ENCODE measurements around the gene RPL9. TPM values are rescaled to one million over a fixed set of nuclear protein-coding genes. Genes with fewer than 3 reads are reported as not detected.
A peak's percentile ranks its signal among the peaks of the same experiment; 100 is the strongest.

The RPL9 gene
- total and polyA plus RNA-seq, 2 of the 13 experiments (the other 11 are each of a cell fraction or from before 2014, with no cell fraction given): 993 to 2,148 TPM

DNA sequence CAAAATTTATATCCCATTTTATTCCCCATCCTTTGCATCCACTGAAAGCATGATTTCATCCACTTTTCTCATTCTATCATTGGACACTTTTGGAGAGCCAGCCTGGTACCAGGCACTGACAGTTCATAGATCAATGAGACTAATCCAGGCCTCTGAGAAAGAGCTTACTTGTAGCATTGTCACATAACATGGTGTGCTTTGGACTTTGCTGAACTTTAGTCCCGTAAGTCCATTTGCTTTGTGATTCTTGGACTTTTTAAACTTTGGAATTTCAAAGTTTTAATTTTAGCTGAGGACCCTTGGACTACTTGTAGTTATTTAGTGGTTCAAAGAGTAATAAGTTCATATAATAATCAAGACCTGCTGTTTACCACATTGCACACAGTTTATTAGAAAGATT, 11.7 kb upstream of the RPL9 start (continued):
- peak; percentile 53; the same call in 1 of the 2 replicates for TF ChIP-seq AHDC1 (CRISPR knock-in tag; IDR thresholded peaks at IDR 0.05; ENCODE audit: borderline replicate concordance)
- TF ChIP-seq NCOR1 (IDR thresholded peaks at IDR 0.05; ENCODE audit: borderline replicate concordance, low read length): peak; percentile 96
- TF ChIP-seq, protein P1, sequence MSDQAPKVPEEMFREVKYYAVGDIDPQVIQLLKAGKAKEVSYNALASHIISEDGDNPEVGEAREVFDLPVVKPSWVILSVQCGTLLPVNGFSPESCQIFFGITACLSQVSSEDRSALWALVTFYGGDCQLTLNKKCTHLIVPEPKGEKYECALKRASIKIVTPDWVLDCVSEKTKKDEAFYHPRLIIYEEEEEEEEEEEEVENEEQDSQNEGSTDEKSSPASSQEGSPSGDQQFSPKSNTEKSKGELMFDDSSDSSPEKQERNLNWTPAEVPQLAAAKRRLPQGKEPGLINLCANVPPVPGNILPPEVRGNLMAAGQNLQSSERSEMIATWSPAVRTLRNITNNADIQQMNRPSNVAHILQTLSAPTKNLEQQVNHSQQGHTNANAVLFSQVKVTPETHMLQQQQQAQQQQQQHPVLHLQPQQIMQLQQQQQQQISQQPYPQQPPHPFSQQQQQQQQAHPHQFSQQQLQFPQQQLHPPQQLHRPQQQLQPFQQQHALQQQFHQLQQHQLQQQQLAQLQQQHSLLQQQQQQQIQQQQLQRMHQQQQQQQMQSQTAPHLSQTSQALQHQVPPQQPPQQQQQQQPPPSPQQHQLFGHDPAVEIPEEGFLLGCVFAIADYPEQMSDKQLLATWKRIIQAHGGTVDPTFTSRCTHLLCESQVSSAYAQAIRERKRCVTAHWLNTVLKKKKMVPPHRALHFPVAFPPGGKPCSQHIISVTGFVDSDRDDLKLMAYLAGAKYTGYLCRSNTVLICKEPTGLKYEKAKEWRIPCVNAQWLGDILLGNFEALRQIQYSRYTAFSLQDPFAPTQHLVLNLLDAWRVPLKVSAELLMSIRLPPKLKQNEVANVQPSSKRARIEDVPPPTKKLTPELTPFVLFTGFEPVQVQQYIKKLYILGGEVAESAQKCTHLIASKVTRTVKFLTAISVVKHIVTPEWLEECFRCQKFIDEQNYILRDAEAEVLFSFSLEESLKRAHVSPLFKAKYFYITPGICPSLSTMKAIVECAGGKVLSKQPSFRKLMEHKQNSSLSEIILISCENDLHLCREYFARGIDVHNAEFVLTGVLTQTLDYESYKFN (CRISPR knock-in tag; conservative IDR thresholded peaks at IDR 0.05): peak; percentile 46
- no peak for TF ChIP-seq ZNF3 (CRISPR knock-in tag; IDR thresholded peaks at IDR 0.05)
- no peak for TF ChIP-seq ZNF792 (CRISPR knock-in tag; IDR thresholded peaks at IDR 0.05)
- peak; percentile 60; the same call in 1 of the 2 replicates for TF ChIP-seq PITX1 (CRISPR knock-in tag; IDR thresholded peaks at IDR 0.05)
- TF ChIP-seq HOXA9 (CRISPR knock-in tag; IDR thresholded peaks at IDR 0.05; ENCODE audit: borderline replicate concordance): no peak
- TF ChIP-seq ZNF136 (CRISPR knock-in tag; IDR thresholded peaks at IDR 0.05; ENCODE audit: low read depth): no peak
- TF ChIP-seq, protein P2, sequence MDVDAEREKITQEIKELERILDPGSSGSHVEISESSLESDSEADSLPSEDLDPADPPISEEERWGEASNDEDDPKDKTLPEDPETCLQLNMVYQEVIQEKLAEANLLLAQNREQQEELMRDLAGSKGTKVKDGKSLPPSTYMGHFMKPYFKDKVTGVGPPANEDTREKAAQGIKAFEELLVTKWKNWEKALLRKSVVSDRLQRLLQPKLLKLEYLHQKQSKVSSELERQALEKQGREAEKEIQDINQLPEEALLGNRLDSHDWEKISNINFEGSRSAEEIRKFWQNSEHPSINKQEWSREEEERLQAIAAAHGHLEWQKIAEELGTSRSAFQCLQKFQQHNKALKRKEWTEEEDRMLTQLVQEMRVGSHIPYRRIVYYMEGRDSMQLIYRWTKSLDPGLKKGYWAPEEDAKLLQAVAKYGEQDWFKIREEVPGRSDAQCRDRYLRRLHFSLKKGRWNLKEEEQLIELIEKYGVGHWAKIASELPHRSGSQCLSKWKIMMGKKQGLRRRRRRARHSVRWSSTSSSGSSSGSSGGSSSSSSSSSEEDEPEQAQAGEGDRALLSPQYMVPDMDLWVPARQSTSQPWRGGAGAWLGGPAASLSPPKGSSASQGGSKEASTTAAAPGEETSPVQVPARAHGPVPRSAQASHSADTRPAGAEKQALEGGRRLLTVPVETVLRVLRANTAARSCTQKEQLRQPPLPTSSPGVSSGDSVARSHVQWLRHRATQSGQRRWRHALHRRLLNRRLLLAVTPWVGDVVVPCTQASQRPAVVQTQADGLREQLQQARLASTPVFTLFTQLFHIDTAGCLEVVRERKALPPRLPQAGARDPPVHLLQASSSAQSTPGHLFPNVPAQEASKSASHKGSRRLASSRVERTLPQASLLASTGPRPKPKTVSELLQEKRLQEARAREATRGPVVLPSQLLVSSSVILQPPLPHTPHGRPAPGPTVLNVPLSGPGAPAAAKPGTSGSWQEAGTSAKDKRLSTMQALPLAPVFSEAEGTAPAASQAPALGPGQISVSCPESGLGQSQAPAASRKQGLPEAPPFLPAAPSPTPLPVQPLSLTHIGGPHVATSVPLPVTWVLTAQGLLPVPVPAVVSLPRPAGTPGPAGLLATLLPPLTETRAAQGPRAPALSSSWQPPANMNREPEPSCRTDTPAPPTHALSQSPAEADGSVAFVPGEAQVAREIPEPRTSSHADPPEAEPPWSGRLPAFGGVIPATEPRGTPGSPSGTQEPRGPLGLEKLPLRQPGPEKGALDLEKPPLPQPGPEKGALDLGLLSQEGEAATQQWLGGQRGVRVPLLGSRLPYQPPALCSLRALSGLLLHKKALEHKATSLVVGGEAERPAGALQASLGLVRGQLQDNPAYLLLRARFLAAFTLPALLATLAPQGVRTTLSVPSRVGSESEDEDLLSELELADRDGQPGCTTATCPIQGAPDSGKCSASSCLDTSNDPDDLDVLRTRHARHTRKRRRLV (CRISPR knock-in tag; IDR thresholded peaks at IDR 0.05): no peak
- peak in 1 of 2 experiments; percentile 51; a peak in 2 of 4 replicates for TF ChIP-seq EP300 (IDR thresholded peaks at IDR 0.05; ENCODE audit: low read depth in 2 of 2, low read length in 2 of 2)
- no peak for TF ChIP-seq EP300 (CRISPR knock-in tag; IDR thresholded peaks at IDR 0.05; ENCODE audit: borderline replicate concordance)
- TF ChIP-seq FOXP1 (IDR thresholded peaks at IDR 0.05): no peak
- 0 out of 2 replicates have a peak, but pooled peaks have one; percentile 21 for TF ChIP-seq FOXP1 (CRISPR knock-in tag; IDR thresholded peaks at IDR 0.05)
- TF ChIP-seq FOSL1 (CRISPR knock-in tag; IDR thresholded peaks at IDR 0.05; ENCODE audit: borderline replicate concordance): no peak
- no peak for TF ChIP-seq SOX6 (IDR thresholded peaks at IDR 0.05)
- TF ChIP-seq SOX6 (CRISPR knock-in tag; IDR thresholded peaks at IDR 0.05): 0 out of 2 replicates have a peak, but pooled peaks have one; percentile 26

Measured in HepG2 (cell line).